Endothelial cell of umbilical vein (primary cell): Measurements from ENCODE around the gene MAK. TPM values are rescaled to one million over a fixed set of nuclear protein-coding genes. Genes with fewer than 3 reads are reported as not detected.
"Not testable (repeated sequence)": the region's sequence is repeated elsewhere in the genome, so short reads cannot be mapped to it uniquely, and the experiment has no call there.

Experiments used
- BruUV-seq: library from RNA; stranded (reverse); fragments of 400-500 nt; replicated peaks from 2 replicates; lab custom pipeline; 2021; lab: Mats Ljungman, UMichigan
- CTCF ChIA-PET: fragments of 300-600, 350-600 bp; sonication (Branson Sonifier 250); formaldehyde crosslinking; loops from one replicate; lab custom pipeline; 2021; ENCODE audit warnings: antibody characterized with exemption, inconsistent platforms; lab: Charles Lee
- POLR2A ChIA-PET: fragments of 300-600, 350-600 bp; sonication (Branson Sonifier 250); formaldehyde crosslinking; loops from one replicate; lab custom pipeline; 2021; ENCODE audit warnings: antibody characterized with exemption, inconsistent platforms; lab: Charles Lee
- DNase-seq: peaks from one replicate; pipeline ENCODE4 v3.0.0-alpha.2; 2011; ENCODE audit warnings: low read depth, low spot score
- FAIRE-seq: peaks from 2 replicates; lab custom pipeline; 2011; peaks lifted over from hg19 to GRCh38; lab: Jason Lieb, UNC
- H2AFZ ChIP-seq: 2 replicates; pipeline ENCODE4 v1.6.0; 2012; ENCODE audit warnings: low read depth, low read length, control low read depth, inconsistent platforms
- H3K27ac ChIP-seq: 2 replicates; pipeline ENCODE4 v1.5.1; 2011; ENCODE audit warnings: low read depth, mild to moderate bottlenecking, control low read depth, low read length, moderate library complexity; ENCODE audit not compliant: insufficient read depth
- H3K27me3 ChIP-seq, 2 experiments: 2 replicates each; pipeline versions ENCODE4 v1.6.0 to v1.6.1; 2011; ENCODE audit warnings: low read length in 2 of 2, mixed read lengths in 1 of 2; ENCODE audit not compliant: control insufficient read depth in 2 of 2, insufficient read depth in 2 of 2
- H3K36me3 ChIP-seq, 2 experiments: 2 replicates in 1 of 2; 3 replicates in 1 of 2; pipeline ENCODE4 v1.5.1; 2011; ENCODE audit warnings: low read length in 2 of 2, mild to moderate bottlenecking in 1 of 2, moderate library complexity in 1 of 2; ENCODE audit not compliant: control insufficient read depth in 2 of 2, insufficient read depth in 2 of 2; ENCODE audit errors: extremely low read depth in 1 of 2
- H3K4me1 ChIP-seq: 3 replicates; pipeline ENCODE4 v1.5.1; 2011; ENCODE audit warnings: mild to moderate bottlenecking, low read length; ENCODE audit not compliant: control insufficient read depth, insufficient read depth; ENCODE audit errors: extremely low read depth
- H3K4me2 ChIP-seq: 2 replicates; pipeline ENCODE4 v1.6.1; 2011; ENCODE audit warnings: low read length, control low read depth, mixed read lengths; ENCODE audit not compliant: insufficient read depth
- H3K4me3 ChIP-seq, 3 experiments: fragments of 200-600 bp in 1 of 3; sonication (generic), shearing (Covaris generic) in 1 of 3; replicated peaks in 1 of 3; 2 replicates each; pipeline ENCODE4 v1.5.1; 2011 to 2016; ENCODE audit warnings: control low read depth in 3 of 3, low read length in 3 of 3, mild to moderate bottlenecking in 2 of 3, inconsistent platforms in 1 of 3, low read depth in 1 of 3, moderate library complexity in 1 of 3; ENCODE audit not compliant: insufficient read depth in 1 of 3
- H3K79me2 ChIP-seq: 2 replicates; pipeline ENCODE4 v1.6.0; 2012; ENCODE audit warnings: low read length, inconsistent platforms; ENCODE audit not compliant: control insufficient read depth, insufficient read depth
- H3K9ac ChIP-seq: replicated peaks from 2 replicates; pipeline ENCODE3; 2011; ENCODE audit warnings: low read length, control low read depth; ENCODE audit not compliant: insufficient read depth; ENCODE audit errors: extremely low read depth
- H3K9me1 ChIP-seq: replicated peaks from 3 replicates; pipeline ENCODE4 v1.6.0; 2011; ENCODE audit warnings: mild to moderate bottlenecking, low read length; ENCODE audit not compliant: control insufficient read depth, insufficient read depth; ENCODE audit errors: extremely low read depth
- H3K9me3 ChIP-seq: replicated peaks from 2 replicates; pipeline ENCODE4 v1.5.1; 2012; ENCODE audit warnings: low read length, inconsistent platforms; ENCODE audit not compliant: control insufficient read depth, insufficient read depth
- H4K20me1 ChIP-seq: replicated peaks from 2 replicates; pipeline ENCODE3; 2011; ENCODE audit warnings: mild to moderate bottlenecking, low read length; ENCODE audit not compliant: control insufficient read depth, insufficient read depth; ENCODE audit errors: extremely low read depth
- EZH2 ChIP-seq: IDR thresholded peaks from 2 replicates; pipeline ENCODE4 v1.6.1; 2012; ENCODE audit warnings: borderline replicate concordance, low read depth, mild to moderate bottlenecking, moderate library complexity, low read length, inconsistent platforms; ENCODE audit not compliant: severe bottlenecking
- FOS ChIP-seq: IDR thresholded peaks from 2 replicates; pipeline ENCODE4 v1.6.1; 2011; ENCODE audit warnings: mild to moderate bottlenecking, low read length, moderate library complexity, borderline replicate concordance; ENCODE audit not compliant: insufficient read depth
- GATA2 ChIP-seq: IDR thresholded peaks from 2 replicates; pipeline ENCODE4 v1.7.0; 2011; ENCODE audit warnings: low read depth, mild to moderate bottlenecking, moderate library complexity, mixed read lengths, low read length; ENCODE audit not compliant: insufficient read length, insufficient read depth
- JUN ChIP-seq: IDR thresholded peaks from 2 replicates; pipeline ENCODE4 v1.6.1; 2011; ENCODE audit warnings: borderline replicate concordance, low read depth; ENCODE audit not compliant: insufficient read length, insufficient read depth
- MYC ChIP-seq: IDR thresholded peaks from one replicate; pipeline ENCODE4 v1.6.1; 2011; ENCODE audit warnings: mild to moderate bottlenecking, low read depth, low read length
- POLR2A ChIP-seq: IDR thresholded peaks from 2 replicates; pipeline ENCODE4 v1.6.1; 2012; ENCODE audit warnings: low read depth, mild to moderate bottlenecking, control low read depth, low read length
- POLR2AphosphoS5 ChIP-seq: IDR thresholded peaks from 2 replicates; pipeline ENCODE4 v1.6.1; 2012; ENCODE audit warnings: low read depth, mild to moderate bottlenecking, control low read depth, low read length, moderate library complexity; ENCODE audit not compliant: insufficient read depth
- dilution Hi-C: fragments of 300-500 bp; cut with MboI; formaldehyde crosslinking; loops from one replicate; pipeline ENCODE4 v1.15.0; 2019; ENCODE audit warnings: low sequenced_read_pairs; ENCODE audit not compliant: extremely low pct_ligation_motif_present
- intact Hi-C: fragments of 100-400 bp; cut with micrococcal nuclease; formaldehyde crosslinking; loops from one replicate; pipeline ENCODE4 v1.10.0; 2022
- polyA plus RNA-seq, 4 experiments: library from polyadenylated mRNA; depleted of rRNA in 3 of 4; stranded (reverse) in 3 of 4; unstranded in 1 of 4; fragments of >200 nt; gene quantifications; 2 replicates each; pipeline versions ENCODE4 v1.2.1 to v1.2.3, GENCODE V29; 2011 to 2012; ENCODE audit warnings: missing spikeins in 1 of 4
- total RNA-seq: library from RNA; stranded (reverse); gene quantifications from 2 replicates; pipeline ENCODE4 v1.2.3, GENCODE V29; 2021
- TF ChIP-seq, protein P1 (sequence below), 2 donors: IDR thresholded peaks; 1 replicate in 1 of 2; 2 replicates in 1 of 2; pipeline ENCODE4 v1.5.1; 2011; ENCODE audit warnings: low read length in 2 of 2, mild to moderate bottlenecking in 2 of 2, moderate library complexity in 2 of 2, control low read depth in 1 of 2, inconsistent platforms in 1 of 2, low read depth in 1 of 2; ENCODE audit not compliant: insufficient read depth in 1 of 2; ENCODE audit errors: extremely low read depth in 1 of 2
- TF ChIP-seq, protein P2 (sequence below): IDR thresholded peaks from 2 replicates; pipeline ENCODE4 v1.6.1; 2011; ENCODE audit not compliant: insufficient read depth, insufficient read length

MAK gene
- total and polyA plus RNA-seq, 2 donors (not counting 3 experiments of a cell fraction or from before 2014, with no cell fraction given) = not detected

DNA sequence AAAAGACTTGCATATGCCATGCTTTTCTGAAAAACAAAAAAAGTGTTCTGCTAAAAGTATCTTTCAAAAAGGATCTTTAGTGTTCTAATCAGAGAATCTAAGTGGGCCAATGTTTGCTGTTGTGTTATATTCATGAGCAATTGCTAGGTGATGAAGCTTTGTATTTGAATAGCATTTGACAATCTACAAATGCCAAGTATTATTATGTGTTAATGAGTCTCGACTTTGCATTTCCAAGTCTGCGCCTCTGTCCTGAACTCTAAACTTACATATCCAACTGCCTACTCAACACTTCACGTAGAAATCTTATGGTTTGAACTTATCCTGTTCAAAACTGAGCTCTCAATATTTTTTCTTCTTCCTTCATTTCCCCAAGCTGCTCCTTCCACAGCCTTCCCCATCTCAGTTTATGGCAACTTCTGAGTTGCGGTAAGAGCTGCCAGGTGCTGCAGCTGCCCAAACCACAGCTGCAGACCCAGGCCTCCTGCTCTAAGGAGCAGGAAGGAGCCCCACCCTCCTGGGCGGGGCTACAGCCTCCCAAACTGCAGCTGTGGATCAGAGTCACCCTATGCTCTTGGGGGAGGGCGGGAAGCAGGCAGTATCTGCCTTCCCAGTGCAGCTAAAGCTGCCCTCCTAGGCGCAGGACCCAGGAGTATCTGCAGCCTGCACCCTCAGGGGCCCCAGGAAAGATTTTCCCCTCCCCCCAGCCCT, 16.7 kb upstream of the MAK start:
- intact Hi-C loops (no loop called here), dilution Hi-C loops (no loop called here)
- Histone ChIP-seq H3K27me3 (no peaks in the 10 kb centered on the region), H3K9me1 (no peaks in the 10 kb centered on the region), H3K36me3 (no peaks in the 10 kb centered on the region), H3K79me2 (no peaks in the 10 kb centered on the region), H3K4me3 (no peak overlapping the region), H3K4me1 (no peaks in the 10 kb centered on the region), H4K20me1 (no peaks in the 10 kb centered on the region), H3K9ac (no peak overlapping the region), H3K4me2 (no peak overlapping the region), H3K9me3 (no peaks in the 10 kb centered on the region), H3K27ac (no peak overlapping the region), H2AFZ (no peak overlapping the region)
- POLR2A ChIA-PET = no interaction called here
- TF ChIP-seq EZH2 (no peak), GATA2 (no peak), POLR2A (no peak), POLR2AphosphoS5 (no peak), FOS (no peak), JUN (no peak), MYC (no peak)
- TF ChIP-seq, protein P1, sequence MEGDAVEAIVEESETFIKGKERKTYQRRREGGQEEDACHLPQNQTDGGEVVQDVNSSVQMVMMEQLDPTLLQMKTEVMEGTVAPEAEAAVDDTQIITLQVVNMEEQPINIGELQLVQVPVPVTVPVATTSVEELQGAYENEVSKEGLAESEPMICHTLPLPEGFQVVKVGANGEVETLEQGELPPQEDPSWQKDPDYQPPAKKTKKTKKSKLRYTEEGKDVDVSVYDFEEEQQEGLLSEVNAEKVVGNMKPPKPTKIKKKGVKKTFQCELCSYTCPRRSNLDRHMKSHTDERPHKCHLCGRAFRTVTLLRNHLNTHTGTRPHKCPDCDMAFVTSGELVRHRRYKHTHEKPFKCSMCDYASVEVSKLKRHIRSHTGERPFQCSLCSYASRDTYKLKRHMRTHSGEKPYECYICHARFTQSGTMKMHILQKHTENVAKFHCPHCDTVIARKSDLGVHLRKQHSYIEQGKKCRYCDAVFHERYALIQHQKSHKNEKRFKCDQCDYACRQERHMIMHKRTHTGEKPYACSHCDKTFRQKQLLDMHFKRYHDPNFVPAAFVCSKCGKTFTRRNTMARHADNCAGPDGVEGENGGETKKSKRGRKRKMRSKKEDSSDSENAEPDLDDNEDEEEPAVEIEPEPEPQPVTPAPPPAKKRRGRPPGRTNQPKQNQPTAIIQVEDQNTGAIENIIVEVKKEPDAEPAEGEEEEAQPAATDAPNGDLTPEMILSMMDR (IDR thresholded peaks at IDR 0.05; ENCODE audit: extremely low read depth in 1 of 2, insufficient read depth in 1 of 2, low read depth in 1 of 2, low read length in 2 of 2) = no peak
- TF ChIP-seq, protein P2, sequence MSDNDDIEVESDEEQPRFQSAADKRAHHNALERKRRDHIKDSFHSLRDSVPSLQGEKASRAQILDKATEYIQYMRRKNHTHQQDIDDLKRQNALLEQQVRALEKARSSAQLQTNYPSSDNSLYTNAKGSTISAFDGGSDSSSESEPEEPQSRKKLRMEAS = no peak
- CTCF ChIA-PET = no interaction called here
- BruUV-seq = no TSS peak
- DNase-seq (no peak), FAIRE-seq (no peak)

DNA sequence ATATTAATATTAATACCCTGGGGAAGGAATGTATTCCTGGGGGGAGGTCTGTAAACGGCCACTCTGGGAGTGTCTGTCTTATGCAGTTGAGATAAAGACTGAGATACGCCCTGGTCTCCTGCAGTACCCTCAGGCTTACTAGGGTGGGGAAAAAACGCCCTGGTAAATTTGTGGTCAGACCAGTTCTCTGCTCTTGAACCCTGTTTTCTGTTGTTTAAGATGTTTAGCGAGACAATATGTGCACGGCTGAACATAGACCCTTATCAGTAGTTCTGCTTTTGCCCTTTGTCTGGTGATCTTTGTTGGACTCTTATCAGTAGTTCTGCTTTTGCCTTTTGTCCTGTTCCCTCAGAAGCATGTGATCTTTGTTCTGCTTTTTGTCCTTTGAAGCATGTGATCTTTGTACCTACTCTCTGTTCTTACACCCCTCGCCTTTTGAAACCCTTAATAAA, 15.5 kb upstream of the MAK start:
- H3K9ac ChIP-seq, H2AFZ ChIP-seq, H4K20me1 ChIP-seq, H3K36me3 ChIP-seq, H3K4me3 ChIP-seq, POLR2A ChIA-PET, H3K27ac ChIP-seq, H3K27me3 ChIP-seq, H3K9me1 ChIP-seq, intact Hi-C loops, H3K4me1 ChIP-seq, H3K9me3 ChIP-seq, DNase-seq, BruUV-seq, CTCF ChIA-PET, FAIRE-seq, dilution Hi-C loops, H3K79me2 ChIP-seq, H3K4me2 ChIP-seq: not testable (repeated sequence)
